ENCODE data around the gene CIAO3. TPM values are rescaled to one million over a fixed set of nuclear protein-coding genes. Genes with fewer than 3 reads are reported as not detected.

CIAO3 gene
- total RNA-seq, 1 donor from 2014 or later = 34.5 TPM

GRCh38 chr16:686459-687260, 54.1 kb downstream of the CIAO3 start:
- no peak for DNase-seq (ENCODE audit: low read depth)
- no peak for TF ChIP-seq CTCF (IDR thresholded peaks at IDR 0.05; ENCODE audit: insufficient read depth, low read length, poor library complexity, severe bottlenecking)
- H3K4me3 ChIP-seq (ENCODE audit: low read depth, low read length) = no peak overlapping the region
- no peaks in the 10 kb centered on the region for H3K27me3 ChIP-seq (ENCODE audit: control insufficient read depth, insufficient read depth, low read length)
- H3K36me3 ChIP-seq (ENCODE audit: control insufficient read depth, insufficient read depth, low read length) = peaks cover 1% of the 10 kb centered on the region

GRCh38 chr16:685967-686366, 54.8 kb downstream of the CIAO3 start:
- no peak overlapping the region for H3K4me3 ChIP-seq (ENCODE audit: low read depth, low read length)
- peaks cover 1% of the 10 kb centered on the region for H3K36me3 ChIP-seq (ENCODE audit: control insufficient read depth, insufficient read depth, low read length)
- H3K27me3 ChIP-seq (ENCODE audit: control insufficient read depth, insufficient read depth, low read length) = no peaks in the 10 kb centered on the region
- no peak for DNase-seq (ENCODE audit: low read depth)
- peak; percentile 57 for TF ChIP-seq CTCF (IDR thresholded peaks at IDR 0.05; ENCODE audit: insufficient read depth, low read length, poor library complexity, severe bottlenecking)

- no peak for TF ChIP-seq CTCF (IDR thresholded peaks at IDR 0.05; ENCODE audit: insufficient read depth, low read length, poor library complexity, severe bottlenecking)
- H3K4me3 ChIP-seq (ENCODE audit: low read depth, low read length) = peak overlapping the region; percentile 81
- no peaks in the 10 kb centered on the region for H3K27me3 ChIP-seq (ENCODE audit: control insufficient read depth, insufficient read depth, low read length)
- DNase-seq (ENCODE audit: low read depth) = no peak
- peaks cover 1% of the 10 kb centered on the region for H3K36me3 ChIP-seq (ENCODE audit: control insufficient read depth, insufficient read depth, low read length)
These were observed 55.7 kb downstream of the CIAO3 start for GRCh38 chr16:684961-685696.

- peaks cover 1% of the 10 kb centered on the region for H3K36me3 ChIP-seq (ENCODE audit: control insufficient read depth, insufficient read depth, low read length)
- DNase-seq (ENCODE audit: low read depth) = peak; percentile 87
- H3K27me3 ChIP-seq (ENCODE audit: control insufficient read depth, insufficient read depth, low read length) = no peaks in the 10 kb centered on the region
- H3K4me3 ChIP-seq (ENCODE audit: low read depth, low read length) = peak within 1 kb of the TSS; percentile 81
- TF ChIP-seq CTCF (IDR thresholded peaks at IDR 0.05; ENCODE audit: insufficient read depth, low read length, poor library complexity, severe bottlenecking) = no peak
These were observed 56.6 kb downstream of the CIAO3 start, which contains the start of gene JMJD8 for GRCh38 chr16:684071-684794. Gene JMJD8, minus strand, starts transcription at chr16:684334. Its CDS starts 15 bp downstream, at chr16:684319.

- H3K36me3 ChIP-seq (ENCODE audit: control insufficient read depth, insufficient read depth, low read length) = peaks cover 1% of the 10 kb centered on the region
- H3K27me3 ChIP-seq (ENCODE audit: control insufficient read depth, insufficient read depth, low read length) = no peaks in the 10 kb centered on the region
- no peak for DNase-seq (ENCODE audit: low read depth)
- no peak for TF ChIP-seq CTCF (IDR thresholded peaks at IDR 0.05; ENCODE audit: insufficient read depth, low read length, poor library complexity, severe bottlenecking)
- H3K4me3 ChIP-seq (ENCODE audit: low read depth, low read length) = peak overlapping the region; percentile 81
These were observed 57.3 kb downstream of the CIAO3 start for GRCh38 chr16:683396-684070.
